GM21723 (cell line): Measurements from ENCODE around the gene ZC3H8.
"Not testable (repeated sequence)": the region's sequence is repeated elsewhere in the genome, so short reads cannot be mapped to it uniquely, and the experiment has no call there.

Experiments
- ATAC-seq: cut with Tn5 transposase; IDR thresholded peaks from one replicate; pipeline ENCODE4 v1.9.1; 2021; ENCODE audit warnings: mild to moderate bottlenecking, moderate library complexity; ENCODE audit not compliant: unreplicated experiment

ZC3H8 gene

GRCh38 chr2:112260295-112260625 is 5.4 kb upstream of the ZC3H8 start:
- ATAC-seq = no peak

GRCh38 chr2:112259509-112260294 is 4.9 kb upstream of the ZC3H8 start:
- ATAC-seq = peak; percentile 42

GRCh38 chr2:112257575-112257974 is 2.7 kb upstream of the ZC3H8 start:
- ATAC-seq = no peak

GRCh38 chr2:112256654-112257053 is 1.8 kb upstream of the ZC3H8 start:
- no peak for ATAC-seq

- no peak for ATAC-seq
Observed at GRCh38 chr2:112255875-112256274, 1.0 kb upstream of the ZC3H8 start.

GRCh38 chr2:112253261-112253815 is 1.5 kb downstream of the ZC3H8 start:
- no peak for ATAC-seq

GRCh38 chr2:112251271-112251670 is 3.6 kb downstream of the ZC3H8 start:
- no peak for ATAC-seq

GRCh38 chr2:112244854-112245253 is 10.0 kb downstream of the ZC3H8 start:
- no peak for ATAC-seq

GRCh38 chr2:112243233-112243632 is 11.6 kb downstream of the ZC3H8 start:
- no peak for ATAC-seq

GRCh38 chr2:112242384-112242783 is 12.5 kb downstream of the ZC3H8 start:
- no peak for ATAC-seq

GRCh38 chr2:112239862-112240261 is 15.0 kb downstream of the ZC3H8 start:
- ATAC-seq = no peak

- no peak for ATAC-seq
Observed at GRCh38 chr2:112230371-112230770, 24.5 kb downstream of the ZC3H8 start.

GRCh38 chr2:112229348-112229747 is 25.5 kb downstream of the ZC3H8 start:
- no peak for ATAC-seq

GRCh38 chr2:112220831-112221230 is 34.0 kb downstream of the ZC3H8 start:
- no peak for ATAC-seq

GRCh38 chr2:112220186-112220585 is 34.7 kb downstream of the ZC3H8 start:
- ATAC-seq = no peak

- no peak for ATAC-seq
Observed at GRCh38 chr2:112217854-112218253, 37.0 kb downstream of the ZC3H8 start.

GRCh38 chr2:112216167-112216566 is 38.7 kb downstream of the ZC3H8 start:
- ATAC-seq = no peak

- not testable (repeated sequence) for ATAC-seq
Observed at GRCh38 chr2:112207905-112208304, 46.9 kb downstream of the ZC3H8 start.

GRCh38 chr2:112204411-112204810 is 50.4 kb downstream of the ZC3H8 start:
- no peak for ATAC-seq

- ATAC-seq = no peak
Observed at GRCh38 chr2:112201696-112202430, 53.0 kb downstream of the ZC3H8 start.

- ATAC-seq = no peak
Observed at GRCh38 chr2:112199188-112199587, 55.7 kb downstream of the ZC3H8 start.

GRCh38 chr2:112198780-112199179 is 56.1 kb downstream of the ZC3H8 start:
- no peak for ATAC-seq
